Esophagus (tissue), 2 donors: ENCODE results near the gene SORBS1. TPM values are rescaled to one million over a fixed set of nuclear protein-coding genes. Genes with fewer than 3 reads are reported as not detected.

Source experiments
- H3K27ac ChIP-seq, 2 donors: one replicate each; pipeline ENCODE4 v1.5.1; 2013; ENCODE audit warnings: low read depth in 2 of 2, mild to moderate bottlenecking in 2 of 2, inconsistent platforms in 1 of 2, low read length in 1 of 2, moderate library complexity in 1 of 2
- H3K27me3 ChIP-seq, 2 donors: one replicate each; pipeline ENCODE4 v1.6.1; 2013; ENCODE audit warnings: low read length in 2 of 2, control low read depth in 1 of 2, mild to moderate bottlenecking in 1 of 2; ENCODE audit not compliant: insufficient read depth in 2 of 2, control insufficient read depth in 1 of 2
- H3K36me3 ChIP-seq, 2 donors: one replicate each; pipeline ENCODE4 v1.6.1; 2013; ENCODE audit warnings: low read length in 1 of 2; ENCODE audit not compliant: control insufficient read depth in 2 of 2, insufficient read depth in 2 of 2
- H3K4me1 ChIP-seq, 2 donors: one replicate each; pipeline ENCODE4 v1.6.1; 2013; ENCODE audit warnings: low read length in 1 of 2; ENCODE audit not compliant: control insufficient read depth in 2 of 2, insufficient read depth in 2 of 2
- H3K4me3 ChIP-seq, 2 donors: one replicate each; pipeline ENCODE4 v1.5.1; 2013; ENCODE audit warnings: low read length in 2 of 2, mild to moderate bottlenecking in 2 of 2, low read depth in 1 of 2, moderate library complexity in 1 of 2
- H3K9me3 ChIP-seq, 2 donors: one replicate each; pipeline ENCODE4 v1.6.1; 2013; ENCODE audit warnings: mild to moderate bottlenecking in 2 of 2, low read depth in 1 of 2, low read length in 1 of 2, moderate library complexity in 1 of 2; ENCODE audit not compliant: control insufficient read depth in 2 of 2, insufficient read depth in 1 of 2
- WGBS, 2 donors: extraction: QIAGEN DNeasy Blood & Tissue Kit; methylation state at CpG; one replicate each; pipeline ENCODE4 v1.1.7; 2013; 5-methylcytosine and 5-hydroxymethylcytosine counted together
- polyA plus RNA-seq, 2 donors: library from polyadenylated mRNA; stranded (reverse); fragments of 200-250 nt; gene quantifications; one replicate each; pipeline ENCODE4 v1.2.3, GENCODE V29; 2013
- donor health status: healthy with polysubstance abuse.
- donor health status: Bipolar disorder and iron deficiency.

SORBS1 gene
- polyA plus RNA-seq, 2 donors: 32.7 to 66.3 TPM

DNA sequence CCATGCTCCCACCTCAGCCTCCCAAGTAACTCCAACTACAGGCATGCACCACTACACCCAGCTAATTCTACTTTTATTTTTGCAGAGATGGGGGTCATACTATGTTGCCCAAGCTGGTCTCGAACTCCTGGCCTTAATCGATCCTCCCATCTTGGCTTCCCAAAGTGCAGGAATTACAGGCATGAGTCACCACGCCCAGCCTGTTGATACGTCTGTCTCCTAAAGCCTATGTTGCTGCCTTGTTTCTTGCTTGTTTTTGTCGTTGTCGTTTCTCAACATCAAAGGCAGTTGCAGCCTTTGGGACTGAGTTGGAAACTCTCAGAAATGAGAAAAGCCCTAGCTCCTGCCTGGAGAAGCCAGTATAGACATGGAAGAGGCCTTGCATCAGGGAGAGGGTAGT, 49.9 kb downstream of the SORBS1 start:
- peak overlapping the region; percentile 29 to 57 for H3K27ac ChIP-seq
- no peaks in the 10 kb centered on the region for H3K27me3 ChIP-seq
- H3K9me3 ChIP-seq: no peaks in the 10 kb centered on the region
- no peak overlapping the region for H3K4me3 ChIP-seq
- WGBS, 2 donors: 67 to 75% methylated on average over 6 of the region's 6 CpGs
- H3K36me3 ChIP-seq: no peaks in the 10 kb centered on the region
- peaks cover 0 to 6% of the 10 kb centered on the region in 2 donors for H3K4me1 ChIP-seq

DNA sequence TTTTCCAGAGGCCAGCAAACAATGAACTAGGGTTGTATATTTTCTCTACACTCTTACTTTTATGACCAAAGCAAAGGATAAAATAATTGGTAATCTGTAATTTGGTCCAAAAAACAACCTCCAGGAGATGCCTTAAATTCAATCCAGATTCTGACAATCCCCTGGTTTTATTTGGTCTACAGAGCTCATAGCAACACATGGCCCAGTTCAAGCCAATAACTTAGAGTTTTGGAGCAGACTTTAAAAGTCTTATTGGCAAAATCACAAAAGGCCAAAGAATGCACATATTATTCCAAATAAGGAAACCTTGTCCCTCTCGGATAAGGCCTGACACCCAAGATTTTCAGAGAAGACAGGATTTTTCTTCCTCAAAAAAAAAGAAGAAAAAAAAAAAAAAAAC, 51.9 kb downstream of the SORBS1 start:
- no peaks in the 10 kb centered on the region for H3K27me3 ChIP-seq
- no peaks in the 10 kb centered on the region for H3K9me3 ChIP-seq
- H3K4me1 ChIP-seq: peaks cover 0 to 3% of the 10 kb centered on the region in 2 donors
- no peaks in the 10 kb centered on the region for H3K36me3 ChIP-seq
- 56 to 73% methylated on average over 1 of the region's 1 CpG for WGBS, 2 donors
- H3K27ac ChIP-seq: peak overlapping the region; percentile 56 to 64
- H3K4me3 ChIP-seq: no peak overlapping the region

DNA sequence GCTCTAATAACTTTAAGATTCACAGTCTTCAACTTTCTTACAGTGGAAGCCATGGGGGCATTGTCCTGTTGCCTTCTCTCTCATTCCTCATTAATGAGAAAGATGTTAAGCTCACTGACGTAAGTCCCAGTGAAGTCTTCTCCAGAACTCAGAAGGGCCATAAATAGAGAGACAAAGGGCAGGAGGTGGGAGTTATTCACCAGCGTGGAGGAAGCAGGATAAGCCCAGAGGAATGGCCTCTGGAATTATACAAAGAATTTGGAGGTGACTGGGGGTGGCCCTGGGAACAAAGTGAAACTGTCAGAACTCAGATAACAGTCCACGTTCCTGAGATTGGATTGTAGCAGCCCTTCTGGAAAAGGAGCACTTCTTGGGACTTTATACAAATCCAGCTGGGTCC, 52.4 kb downstream of the SORBS1 start:
- Histone ChIP-seq H3K4me3 (no peak overlapping the region), H3K27me3 (no peaks in the 10 kb centered on the region), H3K27ac (peak overlapping the region; percentile 56 to 64), H3K4me1 (peaks cover 0 to 3% of the 10 kb centered on the region in 2 donors), H3K36me3 (no peaks in the 10 kb centered on the region), H3K9me3 (no peaks in the 10 kb centered on the region)
- whole genome bisulfite sequencing, 2 donors: 56 to 64% methylated on average over 3 of the region's 3 CpGs

DNA sequence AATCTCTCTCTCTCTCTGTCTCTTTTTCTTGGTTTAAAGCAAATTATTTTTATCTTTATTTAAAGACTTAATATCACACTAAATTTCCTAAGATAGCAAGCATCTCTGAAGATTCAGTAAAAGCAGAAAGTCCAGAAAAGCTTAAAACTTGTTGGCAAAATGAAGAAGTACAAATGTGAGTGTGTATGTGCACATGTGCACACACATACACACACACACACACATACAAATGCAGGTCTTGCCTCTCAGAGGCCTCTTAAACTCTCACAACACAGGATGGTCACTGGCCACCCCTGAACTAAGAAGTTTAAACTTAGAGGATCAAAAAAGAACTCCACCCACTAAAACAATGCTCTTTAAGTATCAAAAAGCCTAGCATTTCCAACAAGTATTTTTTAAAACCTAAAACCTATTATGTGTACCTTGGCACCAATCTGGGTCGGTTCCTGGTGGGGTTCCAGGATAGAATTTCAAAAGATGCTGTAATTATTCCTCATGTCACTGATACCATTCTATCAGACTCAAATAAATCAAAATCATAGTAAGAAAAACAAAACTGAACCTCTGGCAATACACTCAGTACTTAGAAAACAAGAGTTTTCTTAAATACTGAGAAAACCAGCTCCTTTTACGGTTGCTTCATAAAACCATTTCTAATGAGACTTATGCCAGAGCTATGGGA, 55.0 kb downstream of the SORBS1 start:
- no peaks in the 10 kb centered on the region for H3K9me3 ChIP-seq
- 30 to 52% methylated on average over 2 of the region's 2 CpGs for WGBS, 2 donors
- no peak overlapping the region for H3K4me3 ChIP-seq
- no peaks in the 10 kb centered on the region for H3K4me1 ChIP-seq
- H3K27me3 ChIP-seq: no peaks in the 10 kb centered on the region
- H3K36me3 ChIP-seq: no peaks in the 10 kb centered on the region
- peak overlapping the region in 1 of 2 donors; percentile 20 for H3K27ac ChIP-seq

DNA sequence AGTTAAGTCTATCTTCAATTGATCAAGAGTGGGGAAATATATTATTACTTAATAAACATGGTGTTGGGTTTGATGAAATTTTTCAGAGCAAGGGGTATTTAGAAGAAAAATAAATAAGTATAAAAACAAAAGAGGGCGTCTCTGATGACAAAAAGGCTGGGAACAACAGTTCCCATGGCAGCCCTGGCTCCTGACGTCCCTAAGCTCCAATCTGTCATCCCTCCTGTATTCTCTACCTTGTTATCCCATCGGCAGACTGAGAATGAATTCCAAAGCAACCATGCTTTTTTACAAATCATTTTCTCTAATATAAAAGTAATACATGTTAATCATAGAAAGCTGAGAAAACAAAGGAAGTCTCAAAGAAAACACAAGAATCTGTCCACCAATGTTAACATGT, 55.5 kb downstream of the SORBS1 start:
- no peaks in the 10 kb centered on the region for H3K36me3 ChIP-seq
- H3K4me3 ChIP-seq: no peak overlapping the region
- H3K27me3 ChIP-seq: no peaks in the 10 kb centered on the region
- peak overlapping the region in 1 of 2 donors; percentile 42 for H3K27ac ChIP-seq
- H3K9me3 ChIP-seq: no peaks in the 10 kb centered on the region
- no peaks in the 10 kb centered on the region for H3K4me1 ChIP-seq
- 60 to 64% methylated on average over 3 of the region's 3 CpGs for WGBS, 2 donors

DNA sequence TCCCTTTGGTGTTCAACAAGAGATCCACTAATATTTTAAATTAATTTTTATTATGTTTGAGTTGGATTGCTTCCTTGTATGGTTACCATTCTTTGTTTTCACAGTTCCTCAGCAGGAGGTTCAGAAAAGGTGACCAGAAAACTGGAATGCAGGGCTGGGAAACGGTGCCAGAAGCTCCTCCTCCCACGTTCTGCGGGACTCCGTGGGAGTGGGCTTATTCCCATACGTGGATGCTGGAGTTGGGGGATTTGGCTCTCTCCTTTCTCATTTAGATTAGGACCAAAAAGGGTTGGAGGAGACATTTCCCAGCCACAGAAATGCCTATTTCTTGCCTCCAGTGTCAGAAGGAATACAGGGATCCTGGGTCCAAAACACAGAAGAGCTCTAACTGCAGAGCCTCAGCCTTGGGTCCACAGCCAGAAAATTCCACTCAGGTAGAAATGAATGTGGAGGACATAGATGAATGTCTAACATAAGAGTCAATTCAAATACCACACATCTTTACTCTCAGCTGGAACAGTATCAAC, 56.0 kb downstream of the SORBS1 start:
- Histone ChIP-seq H3K36me3 (no peaks in the 10 kb centered on the region), H3K4me1 (no peaks in the 10 kb centered on the region), H3K27ac (peak overlapping the region; percentile 45 to 69), H3K27me3 (no peaks in the 10 kb centered on the region), H3K9me3 (no peaks in the 10 kb centered on the region), H3K4me3 (no peak overlapping the region)
- WGBS, 2 donors: 50 to 52% methylated on average over 5 of the region's 5 CpGs

DNA sequence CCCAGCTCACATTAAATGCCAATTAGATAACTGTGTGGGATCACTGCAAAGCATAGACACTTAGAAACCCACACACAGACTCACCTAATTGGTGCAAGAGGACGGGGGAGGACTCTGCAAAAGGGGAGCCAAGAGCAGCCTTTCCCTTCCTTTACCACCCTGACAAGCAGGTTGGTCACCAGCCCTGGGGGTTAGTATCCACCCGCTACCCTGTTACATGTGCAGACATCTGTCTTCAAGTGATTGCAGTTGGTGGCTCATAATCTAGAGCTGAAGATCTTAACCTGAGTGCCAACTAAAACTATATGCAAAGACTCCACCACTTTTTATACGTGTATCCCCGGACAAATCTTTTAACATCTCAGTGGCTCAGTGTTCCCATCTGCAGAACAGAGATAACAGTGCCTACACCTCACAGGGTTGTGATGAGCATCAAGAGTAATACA, 56.9 kb downstream of the SORBS1 start:
- Histone ChIP-seq H3K27me3 (no peaks in the 10 kb centered on the region), H3K4me3 (no peak overlapping the region), H3K4me1 (no peaks in the 10 kb centered on the region), H3K9me3 (no peaks in the 10 kb centered on the region), H3K36me3 (no peaks in the 10 kb centered on the region), H3K27ac (peak overlapping the region; percentile 40 to 62)
- 62 to 75% methylated on average over 4 of the region's 4 CpGs for WGBS, 2 donors

DNA sequence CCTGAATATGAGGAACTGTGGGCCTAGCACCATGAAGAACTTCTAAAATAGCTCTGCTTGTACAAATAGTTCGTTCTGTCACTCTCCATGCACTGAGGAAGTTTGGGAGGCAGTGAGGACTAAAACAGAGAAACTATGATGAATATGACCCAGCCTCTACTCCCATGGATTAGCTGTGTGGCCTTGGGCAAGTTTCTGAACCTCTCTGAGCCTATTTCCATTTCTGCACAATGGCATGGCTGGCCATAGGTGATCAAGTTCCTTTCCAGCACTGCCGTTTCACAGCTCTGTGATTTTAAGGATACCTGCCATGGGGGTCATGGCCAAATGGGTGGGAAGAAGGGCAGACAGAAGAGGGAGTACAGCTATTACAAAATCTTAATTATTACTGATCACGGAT, 57.6 kb downstream of the SORBS1 start:
- Histone ChIP-seq H3K9me3 (no peaks in the 10 kb centered on the region), H3K27ac (peak overlapping the region; percentile 2 to 62), H3K4me1 (no peaks in the 10 kb centered on the region), H3K27me3 (no peaks in the 10 kb centered on the region), H3K36me3 (no peaks in the 10 kb centered on the region), H3K4me3 (no peak overlapping the region)
- WGBS, 2 donors: 82 to 83% methylated on average over 3 of the region's 3 CpGs

DNA sequence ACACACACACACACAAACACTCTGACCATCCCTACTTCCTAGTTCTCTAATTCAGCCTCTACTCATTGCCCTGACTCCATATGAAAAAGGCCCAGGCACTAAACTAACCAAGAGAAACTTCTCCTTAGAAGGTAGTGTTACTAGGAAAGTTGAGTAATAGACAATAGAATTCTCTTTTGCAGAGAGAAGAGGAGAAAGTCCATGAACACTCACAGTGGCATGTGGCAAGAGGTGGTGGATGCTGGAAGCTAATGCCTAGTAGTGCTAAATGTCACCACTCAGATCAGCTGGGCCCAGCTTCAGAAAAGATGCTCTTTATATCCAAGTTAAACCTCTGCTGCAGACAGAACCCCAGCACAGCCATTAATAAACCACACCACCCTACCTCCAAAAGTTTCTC, 58.2 kb downstream of the SORBS1 start:
- Histone ChIP-seq H3K27ac (peak overlapping the region; percentile 2 to 51), H3K36me3 (no peaks in the 10 kb centered on the region), H3K4me3 (no peak overlapping the region), H3K9me3 (no peaks in the 10 kb centered on the region), H3K27me3 (no peaks in the 10 kb centered on the region), H3K4me1 (no peaks in the 10 kb centered on the region)

DNA sequence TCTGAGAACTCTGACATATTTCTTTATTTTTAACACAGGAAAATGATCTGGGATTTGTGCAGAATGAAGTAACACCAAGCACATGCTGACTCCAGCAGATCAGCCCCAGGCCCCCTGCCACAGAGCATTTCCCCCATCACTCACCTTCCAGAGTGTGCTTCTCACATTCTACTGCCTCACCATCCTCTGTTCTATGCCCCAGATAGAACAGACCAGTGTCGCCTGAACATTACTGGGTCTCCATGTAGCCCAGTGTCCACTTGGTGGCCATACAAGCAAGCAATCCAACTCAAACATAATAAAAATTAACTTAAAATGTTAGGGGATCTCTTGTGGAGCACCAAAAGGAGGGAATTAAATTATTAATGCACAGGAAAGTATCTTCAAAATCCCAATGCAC, 58.8 kb downstream of the SORBS1 start:
- H3K9me3 ChIP-seq: no peaks in the 10 kb centered on the region
- H3K4me1 ChIP-seq: no peaks in the 10 kb centered on the region
- H3K27me3 ChIP-seq: no peaks in the 10 kb centered on the region
- 80 to 83% methylated on average over 1 of the region's 1 CpG for WGBS, 2 donors
- H3K4me3 ChIP-seq: peak overlapping the region in 1 of 2 donors; percentile 9
- peak overlapping the region; percentile 47 to 79 for H3K27ac ChIP-seq
- H3K36me3 ChIP-seq: no peaks in the 10 kb centered on the region
